Measurements from ENCODE around the gene MRPL47.

DNA sequence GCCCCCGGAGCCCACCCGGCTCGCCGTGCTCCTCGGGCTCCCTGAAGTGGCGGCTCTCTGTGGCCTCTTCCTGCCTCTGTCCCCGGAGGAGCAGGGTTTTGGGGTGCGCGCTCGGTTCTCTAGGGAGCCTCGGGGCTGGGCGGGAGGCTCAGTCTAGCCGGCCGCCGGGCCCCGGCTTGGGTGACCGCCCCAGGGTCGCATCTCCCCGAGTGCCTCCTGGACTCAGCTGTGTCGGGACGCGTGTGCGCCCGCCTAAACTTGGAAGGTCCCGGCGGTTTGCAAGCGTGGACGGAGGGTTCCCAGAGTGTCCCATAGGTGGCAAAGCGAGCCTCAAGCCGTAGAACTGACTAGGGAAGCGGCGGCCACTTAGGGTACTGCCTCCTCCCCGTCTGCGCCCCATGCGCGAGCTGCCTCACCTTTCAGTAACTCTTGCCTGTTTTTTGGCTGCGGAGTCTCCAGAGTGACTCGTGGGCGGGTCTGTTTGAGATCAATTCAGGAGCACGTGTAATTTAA is 41.1 kb downstream of the MRPL47 start:
- TF ChIP-seq, protein P1, sequence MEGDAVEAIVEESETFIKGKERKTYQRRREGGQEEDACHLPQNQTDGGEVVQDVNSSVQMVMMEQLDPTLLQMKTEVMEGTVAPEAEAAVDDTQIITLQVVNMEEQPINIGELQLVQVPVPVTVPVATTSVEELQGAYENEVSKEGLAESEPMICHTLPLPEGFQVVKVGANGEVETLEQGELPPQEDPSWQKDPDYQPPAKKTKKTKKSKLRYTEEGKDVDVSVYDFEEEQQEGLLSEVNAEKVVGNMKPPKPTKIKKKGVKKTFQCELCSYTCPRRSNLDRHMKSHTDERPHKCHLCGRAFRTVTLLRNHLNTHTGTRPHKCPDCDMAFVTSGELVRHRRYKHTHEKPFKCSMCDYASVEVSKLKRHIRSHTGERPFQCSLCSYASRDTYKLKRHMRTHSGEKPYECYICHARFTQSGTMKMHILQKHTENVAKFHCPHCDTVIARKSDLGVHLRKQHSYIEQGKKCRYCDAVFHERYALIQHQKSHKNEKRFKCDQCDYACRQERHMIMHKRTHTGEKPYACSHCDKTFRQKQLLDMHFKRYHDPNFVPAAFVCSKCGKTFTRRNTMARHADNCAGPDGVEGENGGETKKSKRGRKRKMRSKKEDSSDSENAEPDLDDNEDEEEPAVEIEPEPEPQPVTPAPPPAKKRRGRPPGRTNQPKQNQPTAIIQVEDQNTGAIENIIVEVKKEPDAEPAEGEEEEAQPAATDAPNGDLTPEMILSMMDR (IDR thresholded peaks at IDR 0.05) = peak in 2 of 3 experiments; percentile 42 to 45
- no peak for TF ChIP-seq POLR2A (IDR thresholded peaks at IDR 0.05)
